ENCODE data around the gene NFX1.
"Not testable (repeated sequence)": the region's sequence is repeated elsewhere in the genome, so short reads cannot be mapped to it uniquely, and the experiment has no call there.

NFX1 gene

GRCh38 chr9:33393581-33393980 lies 103.3 kb downstream of the NFX1 start:
- no peak overlapping the region for H3K4me3 ChIP-seq (ENCODE audit: low read length in 2 of 2)
- H3K9ac ChIP-seq (ENCODE audit: low read depth in 1 of 2, low read length in 2 of 2), result peak overlapping the region in 1 of 2 donors; percentile 33
- no peaks in the 10 kb centered on the region for H3K27me3 ChIP-seq (ENCODE audit: control insufficient read depth in 2 of 2, insufficient read depth in 2 of 2, low read length in 2 of 2)
- H3K9me3 ChIP-seq (ENCODE audit: control insufficient read depth in 2 of 2, low read length in 2 of 2), result no peaks in the 10 kb centered on the region
- no peaks in the 10 kb centered on the region for H3K36me3 ChIP-seq (ENCODE audit: control insufficient read depth in 2 of 2, insufficient read depth in 2 of 2, low read length in 2 of 2)
- H3K27ac ChIP-seq (ENCODE audit: low read depth in 2 of 2, low read length in 2 of 2), result no peak overlapping the region
- H3K4me1 ChIP-seq (ENCODE audit: control insufficient read depth in 2 of 2, insufficient read depth in 2 of 2, low read length in 2 of 2), result peaks cover 10 to 11% of the 10 kb centered on the region in 2 donors

- H3K27me3 ChIP-seq (ENCODE audit: control insufficient read depth in 2 of 2, insufficient read depth in 2 of 2, low read length in 2 of 2); H3K27ac ChIP-seq (ENCODE audit: low read depth in 2 of 2, low read length in 2 of 2); H3K36me3 ChIP-seq (ENCODE audit: control insufficient read depth in 2 of 2, insufficient read depth in 2 of 2, low read length in 2 of 2); H3K9me3 ChIP-seq (ENCODE audit: control insufficient read depth in 2 of 2, low read length in 2 of 2); H3K4me3 ChIP-seq (ENCODE audit: low read length in 2 of 2): not testable (repeated sequence)
- peak overlapping the region in 1 of 2 donors; percentile 33 for H3K9ac ChIP-seq (ENCODE audit: low read depth in 1 of 2, low read length in 2 of 2)
- H3K4me1 ChIP-seq (ENCODE audit: control insufficient read depth in 2 of 2, insufficient read depth in 2 of 2, low read length in 2 of 2), result peaks cover 10 to 11% of the 10 kb centered on the region in 2 donors
Measured at GRCh38 chr9:33393986-33394385, 103.7 kb downstream of the NFX1 start.

GRCh38 chr9:33395159-33395879 lies 105.0 kb downstream of the NFX1 start:
- not testable (repeated sequence) for H3K9me3 ChIP-seq (ENCODE audit: control insufficient read depth in 2 of 2, low read length in 2 of 2); H3K27ac ChIP-seq (ENCODE audit: low read depth in 2 of 2, low read length in 2 of 2); H3K36me3 ChIP-seq (ENCODE audit: control insufficient read depth in 2 of 2, insufficient read depth in 2 of 2, low read length in 2 of 2); H3K27me3 ChIP-seq (ENCODE audit: control insufficient read depth in 2 of 2, insufficient read depth in 2 of 2, low read length in 2 of 2)
- peak overlapping the region; percentile 11 to 44 for H3K4me3 ChIP-seq (ENCODE audit: low read length in 2 of 2)
- peaks cover 10 to 11% of the 10 kb centered on the region in 2 donors for H3K4me1 ChIP-seq (ENCODE audit: control insufficient read depth in 2 of 2, insufficient read depth in 2 of 2, low read length in 2 of 2)
- peak overlapping the region in 1 of 2 donors; percentile 60 for H3K9ac ChIP-seq (ENCODE audit: low read depth in 1 of 2, low read length in 2 of 2)

- H3K9me3 ChIP-seq (ENCODE audit: control insufficient read depth in 2 of 2, low read length in 2 of 2); H3K36me3 ChIP-seq (ENCODE audit: control insufficient read depth in 2 of 2, insufficient read depth in 2 of 2, low read length in 2 of 2); H3K4me1 ChIP-seq (ENCODE audit: control insufficient read depth in 2 of 2, insufficient read depth in 2 of 2, low read length in 2 of 2); H3K27ac ChIP-seq (ENCODE audit: low read depth in 2 of 2, low read length in 2 of 2); H3K9ac ChIP-seq (ENCODE audit: low read depth in 1 of 2, low read length in 2 of 2); H3K4me3 ChIP-seq (ENCODE audit: low read length in 2 of 2); H3K27me3 ChIP-seq (ENCODE audit: control insufficient read depth in 2 of 2, insufficient read depth in 2 of 2, low read length in 2 of 2): not testable (repeated sequence)
Measured at GRCh38 chr9:33397801-33398200, 107.5 kb downstream of the NFX1 start.

- not testable (repeated sequence) for H3K27ac ChIP-seq (ENCODE audit: low read depth in 2 of 2, low read length in 2 of 2); H3K27me3 ChIP-seq (ENCODE audit: control insufficient read depth in 2 of 2, insufficient read depth in 2 of 2, low read length in 2 of 2); H3K36me3 ChIP-seq (ENCODE audit: control insufficient read depth in 2 of 2, insufficient read depth in 2 of 2, low read length in 2 of 2); H3K9me3 ChIP-seq (ENCODE audit: control insufficient read depth in 2 of 2, low read length in 2 of 2); H3K4me3 ChIP-seq (ENCODE audit: low read length in 2 of 2); H3K4me1 ChIP-seq (ENCODE audit: control insufficient read depth in 2 of 2, insufficient read depth in 2 of 2, low read length in 2 of 2); H3K9ac ChIP-seq (ENCODE audit: low read depth in 1 of 2, low read length in 2 of 2)
Measured at GRCh38 chr9:33399047-33399446, 108.7 kb downstream of the NFX1 start.

GRCh38 chr9:33401809-33402208 lies 111.5 kb downstream of the NFX1 start:
- not testable (repeated sequence) for H3K4me1 ChIP-seq (ENCODE audit: control insufficient read depth in 2 of 2, insufficient read depth in 2 of 2, low read length in 2 of 2); H3K27ac ChIP-seq (ENCODE audit: low read depth in 2 of 2, low read length in 2 of 2); H3K36me3 ChIP-seq (ENCODE audit: control insufficient read depth in 2 of 2, insufficient read depth in 2 of 2, low read length in 2 of 2); H3K9ac ChIP-seq (ENCODE audit: low read depth in 1 of 2, low read length in 2 of 2); H3K4me3 ChIP-seq (ENCODE audit: low read length in 2 of 2); H3K27me3 ChIP-seq (ENCODE audit: control insufficient read depth in 2 of 2, insufficient read depth in 2 of 2, low read length in 2 of 2); H3K9me3 ChIP-seq (ENCODE audit: control insufficient read depth in 2 of 2, low read length in 2 of 2)

- H3K4me1 ChIP-seq (ENCODE audit: control insufficient read depth in 2 of 2, insufficient read depth in 2 of 2, low read length in 2 of 2); H3K9me3 ChIP-seq (ENCODE audit: control insufficient read depth in 2 of 2, low read length in 2 of 2); H3K36me3 ChIP-seq (ENCODE audit: control insufficient read depth in 2 of 2, insufficient read depth in 2 of 2, low read length in 2 of 2); H3K27ac ChIP-seq (ENCODE audit: low read depth in 2 of 2, low read length in 2 of 2); H3K4me3 ChIP-seq (ENCODE audit: low read length in 2 of 2); H3K9ac ChIP-seq (ENCODE audit: low read depth in 1 of 2, low read length in 2 of 2); H3K27me3 ChIP-seq (ENCODE audit: control insufficient read depth in 2 of 2, insufficient read depth in 2 of 2, low read length in 2 of 2): not testable (repeated sequence)
Measured at GRCh38 chr9:33402371-33402770, 112.1 kb downstream of the NFX1 start, which contains the start of gene AQP7. Gene AQP7, minus strand, starts transcription at chr9:33402568. Its CDS starts 1,306 bp downstream, at chr9:33401262.

GRCh38 chr9:33403941-33404787 lies 113.8 kb downstream of the NFX1 start:
- H3K4me1 ChIP-seq (ENCODE audit: control insufficient read depth in 2 of 2, insufficient read depth in 2 of 2, low read length in 2 of 2), result no peaks in the 10 kb centered on the region
- H3K27me3 ChIP-seq (ENCODE audit: control insufficient read depth in 2 of 2, insufficient read depth in 2 of 2, low read length in 2 of 2), result no peaks in the 10 kb centered on the region
- no peak overlapping the region for H3K4me3 ChIP-seq (ENCODE audit: low read length in 2 of 2)
- no peaks in the 10 kb centered on the region for H3K9me3 ChIP-seq (ENCODE audit: control insufficient read depth in 2 of 2, low read length in 2 of 2)
- no peak overlapping the region for H3K9ac ChIP-seq (ENCODE audit: low read depth in 1 of 2, low read length in 2 of 2)
- H3K36me3 ChIP-seq (ENCODE audit: control insufficient read depth in 2 of 2, insufficient read depth in 2 of 2, low read length in 2 of 2), result no peaks in the 10 kb centered on the region
- no peak overlapping the region for H3K27ac ChIP-seq (ENCODE audit: low read depth in 2 of 2, low read length in 2 of 2)

- H3K4me1 ChIP-seq (ENCODE audit: control insufficient read depth in 2 of 2, insufficient read depth in 2 of 2, low read length in 2 of 2), result no peaks in the 10 kb centered on the region
- H3K9ac ChIP-seq (ENCODE audit: low read depth in 1 of 2, low read length in 2 of 2), result no peak overlapping the region
- no peaks in the 10 kb centered on the region for H3K9me3 ChIP-seq (ENCODE audit: control insufficient read depth in 2 of 2, low read length in 2 of 2)
- no peak overlapping the region for H3K27ac ChIP-seq (ENCODE audit: low read depth in 2 of 2, low read length in 2 of 2)
- no peaks in the 10 kb centered on the region for H3K27me3 ChIP-seq (ENCODE audit: control insufficient read depth in 2 of 2, insufficient read depth in 2 of 2, low read length in 2 of 2)
- H3K36me3 ChIP-seq (ENCODE audit: control insufficient read depth in 2 of 2, insufficient read depth in 2 of 2, low read length in 2 of 2), result no peaks in the 10 kb centered on the region
- no peak overlapping the region for H3K4me3 ChIP-seq (ENCODE audit: low read length in 2 of 2)
Measured at GRCh38 chr9:33404788-33405362, 114.6 kb downstream of the NFX1 start.

- Histone ChIP-seq H3K36me3 (ENCODE audit: control insufficient read depth in 2 of 2, insufficient read depth in 2 of 2, low read length in 2 of 2) (no peaks in the 10 kb centered on the region), H3K4me1 (ENCODE audit: control insufficient read depth in 2 of 2, insufficient read depth in 2 of 2, low read length in 2 of 2) (no peaks in the 10 kb centered on the region), H3K9me3 (ENCODE audit: control insufficient read depth in 2 of 2, low read length in 2 of 2) (no peaks in the 10 kb centered on the region), H3K4me3 (ENCODE audit: low read length in 2 of 2) (no peak overlapping the region), H3K9ac (ENCODE audit: low read depth in 1 of 2, low read length in 2 of 2) (no peak overlapping the region), H3K27ac (ENCODE audit: low read depth in 2 of 2, low read length in 2 of 2) (no peak overlapping the region), H3K27me3 (ENCODE audit: control insufficient read depth in 2 of 2, insufficient read depth in 2 of 2, low read length in 2 of 2) (no peaks in the 10 kb centered on the region)
Measured at GRCh38 chr9:33407061-33407460, 116.7 kb downstream of the NFX1 start.

Measured in mucosa of rectum (tissue), 2 donors.